H9 (cell line): Measurements from ENCODE around the gene GPR180. TPM values are rescaled to one million over a fixed set of nuclear protein-coding genes. Genes with fewer than 3 reads are reported as not detected.

Experiments
- DNase-seq: peaks from one replicate; pipeline ENCODE4 v3.0.0-alpha.2; 2017
- H2AFZ ChIP-seq: one replicate; pipeline ENCODE4 v1.6.1; 2013; ENCODE audit warnings: mild to moderate bottlenecking, low read length, control low read depth, moderate library complexity
- H2AK5ac ChIP-seq: 2 replicates; pipeline ENCODE4 v1.6.1; 2013; ENCODE audit warnings: low read length, control low read depth, mixed read lengths; ENCODE audit not compliant: insufficient read length
- H2BK120ac ChIP-seq: one replicate; pipeline ENCODE4 v1.6.1; 2013; ENCODE audit warnings: low read depth, mild to moderate bottlenecking, low read length, control low read depth, inconsistent platforms; ENCODE audit not compliant: poor library complexity, severe bottlenecking
- H2BK12ac ChIP-seq: 2 replicates; pipeline ENCODE4 v1.6.1; 2013; ENCODE audit warnings: low read length, control low read depth, mixed read lengths, low read depth; ENCODE audit not compliant: insufficient read length
- H2BK15ac ChIP-seq: 2 replicates; pipeline ENCODE4 v1.6.1; 2013; ENCODE audit warnings: low read depth, low read length, control low read depth
- H2BK20ac ChIP-seq: one replicate; pipeline ENCODE4 v1.6.1; 2013; ENCODE audit warnings: low read depth, mild to moderate bottlenecking, low read length, control low read depth, inconsistent platforms; ENCODE audit not compliant: poor library complexity, severe bottlenecking
- H2BK5ac ChIP-seq: 2 replicates; pipeline ENCODE4 v1.6.1; 2013; ENCODE audit warnings: low read length, control low read depth, mixed read lengths; ENCODE audit not compliant: insufficient read length
- H3K14ac ChIP-seq: 2 replicates; pipeline ENCODE4 v1.6.1; 2013; ENCODE audit warnings: low read length, control low read depth; ENCODE audit not compliant: insufficient read depth
- H3K18ac ChIP-seq: 2 replicates; pipeline ENCODE4 v1.6.1; 2013; ENCODE audit warnings: low read depth, mild to moderate bottlenecking, mixed read lengths, low read length, control low read depth; ENCODE audit not compliant: insufficient read length
- H3K23ac ChIP-seq: 2 replicates; pipeline ENCODE4 v1.6.1; 2013; ENCODE audit warnings: low read length, control low read depth, mixed read lengths, low read depth; ENCODE audit not compliant: insufficient read length
- H3K23me2 ChIP-seq: 2 replicates; pipeline ENCODE4 v1.6.1; 2013; ENCODE audit warnings: low read depth, mild to moderate bottlenecking, mixed read lengths, low read length, control low read depth; ENCODE audit not compliant: insufficient read length, poor library complexity, severe bottlenecking
- H3K27ac ChIP-seq: 2 replicates; pipeline ENCODE4 v1.5.1; 2013; ENCODE audit warnings: low read length, control low read depth, mixed read lengths, low read depth; ENCODE audit not compliant: insufficient read length
- H3K27me3 ChIP-seq: 2 replicates; pipeline ENCODE4 v1.6.1; 2013; ENCODE audit warnings: low read length, control low read depth, inconsistent platforms; ENCODE audit not compliant: insufficient read depth
- H3K4ac ChIP-seq: 2 replicates; pipeline ENCODE4 v1.6.1; 2013; ENCODE audit warnings: low read depth, mild to moderate bottlenecking, control low read depth, inconsistent platforms, low read length, moderate library complexity
- H3K4me1 ChIP-seq: 2 replicates; pipeline ENCODE4 v1.6.1; 2013; ENCODE audit warnings: low read length, control low read depth, inconsistent platforms; ENCODE audit not compliant: insufficient read depth
- H3K4me2 ChIP-seq: 2 replicates; pipeline ENCODE4 v1.6.1; 2013; ENCODE audit warnings: low read length, control low read depth, mixed read lengths; ENCODE audit not compliant: insufficient read length, insufficient read depth
- H3K56ac ChIP-seq: 2 replicates; pipeline ENCODE4 v1.6.1; 2013; ENCODE audit warnings: low read depth, mild to moderate bottlenecking, mixed read lengths, low read length, control low read depth; ENCODE audit not compliant: insufficient read length
- H3K79me1 ChIP-seq: 2 replicates; pipeline ENCODE4 v1.6.1; 2013; ENCODE audit warnings: low read depth, mild to moderate bottlenecking, moderate library complexity, low read length, control low read depth, inconsistent platforms; ENCODE audit not compliant: insufficient read depth, poor library complexity, severe bottlenecking
- H3K79me2 ChIP-seq: 2 replicates; pipeline ENCODE4 v1.6.1; 2013; ENCODE audit warnings: low read length, control low read depth, inconsistent platforms; ENCODE audit not compliant: insufficient read depth
- H3K9ac ChIP-seq: 2 replicates; pipeline ENCODE4 v1.6.1; 2013; ENCODE audit warnings: low read length, control low read depth, mixed read lengths; ENCODE audit not compliant: insufficient read length; ENCODE audit errors: extremely low read depth
- H3K9me3 ChIP-seq: one replicate; pipeline ENCODE4 v1.6.1; 2013; ENCODE audit warnings: low read depth, low read length, inconsistent platforms; ENCODE audit not compliant: control insufficient read depth
- H3T11ph ChIP-seq: one replicate; pipeline ENCODE4 v1.6.1; 2013; ENCODE audit warnings: mild to moderate bottlenecking, low read length, control low read depth, inconsistent platforms
- H4K20me1 ChIP-seq: one replicate; pipeline ENCODE4 v1.6.1; 2013; ENCODE audit not compliant: control insufficient read depth, insufficient read length, insufficient read depth
- H4K5ac ChIP-seq: 2 replicates; pipeline ENCODE4 v1.6.1; 2013; ENCODE audit warnings: low read depth, mild to moderate bottlenecking, mixed read lengths, low read length, control low read depth; ENCODE audit not compliant: insufficient read length
- H4K8ac ChIP-seq: replicated peaks from 2 replicates; pipeline ENCODE4 v1.6.1; 2013; ENCODE audit warnings: low read length, control low read depth, mixed read lengths, low read depth; ENCODE audit not compliant: insufficient read length
- H4K91ac ChIP-seq: 2 replicates; pipeline ENCODE4 v1.6.1; 2013; ENCODE audit warnings: low read depth, mild to moderate bottlenecking, moderate library complexity, mixed read lengths, low read length, control low read depth; ENCODE audit not compliant: insufficient read length
- H3K27ac Mint-ChIP-seq, 3 experiments: 2 replicates in 2 of 3; 3 replicates in 1 of 3; pipeline ENCODE4 v1.8.0; 2020 to 2021; ENCODE audit warnings: mixed read lengths in 3 of 3, mild to moderate bottlenecking in 1 of 3, moderate library complexity in 1 of 3
- H3K27me3 Mint-ChIP-seq: 2 replicates; pipeline ENCODE4 v1.8.0; 2021; ENCODE audit warnings: low read depth, mild to moderate bottlenecking, moderate library complexity, mixed read lengths
- H3K36me3 Mint-ChIP-seq, 3 experiments: 2 replicates in 2 of 3; 3 replicates in 1 of 3; pipeline ENCODE4 v1.8.0; 2020 to 2021; ENCODE audit warnings: low read depth in 3 of 3, mixed read lengths in 3 of 3; ENCODE audit not compliant: insufficient read depth in 1 of 3
- H3K4me1 Mint-ChIP-seq, 2 experiments: 2 replicates each; pipeline ENCODE4 v1.8.0; 2020; ENCODE audit warnings: mixed read lengths in 2 of 2
- H3K4me3 Mint-ChIP-seq, 2 experiments: 2 replicates in 1 of 2; 3 replicates in 1 of 2; pipeline ENCODE4 v1.8.0; 2020 to 2021; ENCODE audit warnings: mild to moderate bottlenecking in 2 of 2, mixed read lengths in 2 of 2, moderate library complexity in 1 of 2
- H3K9me3 Mint-ChIP-seq, 2 experiments: 2 replicates in 1 of 2; 3 replicates in 1 of 2; pipeline ENCODE4 v1.8.0; 2020; ENCODE audit warnings: mild to moderate bottlenecking in 2 of 2, mixed read lengths in 2 of 2, moderate library complexity in 1 of 2
- WGBS: extraction: QIAGEN DNeasy Blood & Tissue Kit; methylation state at CpG from one replicate; pipeline ENCODE4 v1.1.7; 2013; ENCODE audit warnings: missing lambda C conversion rate, low lambda C conversion rate, mixed read lengths; ENCODE audit not compliant: insufficient read length; ENCODE audit errors: extremely low coverage; 5-methylcytosine and 5-hydroxymethylcytosine counted together
- total RNA-seq: library from RNA; stranded (reverse); gene quantifications from 2 replicates; pipeline ENCODE4 v1.2.1, GENCODE V29; 2021
- TF ChIP-seq, protein P1 (sequence below): fragments of 200-600 bp; sonication (generic); conservative IDR thresholded peaks from 3 replicates; pipeline ENCODE4 v1.8.0; 2021; ENCODE audit warnings: antibody characterized with exemption, mild to moderate bottlenecking

The GPR180 gene
- total RNA-seq, 1 experiment from 2014 or later, result 5.1 TPM

DNA sequence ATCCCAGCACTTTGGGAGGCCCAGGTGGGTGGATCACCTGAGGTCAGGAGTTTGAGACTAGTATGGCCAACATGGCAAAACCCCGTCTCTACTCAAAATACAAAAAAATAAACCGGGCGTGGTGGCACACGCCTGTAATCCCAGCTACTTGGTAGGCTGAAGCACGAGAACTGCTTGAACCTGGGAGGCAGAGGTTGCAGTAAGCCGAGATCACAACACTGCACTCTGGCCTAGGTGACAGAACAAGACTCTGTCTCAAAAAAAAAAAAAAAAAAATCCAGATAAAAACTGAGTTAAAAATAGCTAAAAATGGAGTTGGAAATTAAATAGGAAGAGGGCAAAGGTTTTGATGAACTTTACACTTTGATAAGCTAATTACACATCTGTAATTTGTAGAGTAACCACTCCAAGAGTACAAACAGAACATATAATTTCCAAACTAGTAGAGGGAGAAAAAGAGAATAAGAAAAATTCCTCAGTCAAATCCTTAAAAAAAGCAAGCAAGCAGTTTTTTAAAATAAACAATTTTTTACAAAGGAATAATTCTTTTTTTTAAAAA lies 16.0 kb upstream of the GPR180 start:
- H2AFZ ChIP-seq, result no peak overlapping the region
- Mint-ChIP-seq H3K4me3 (no peak overlapping the region), H3K27ac (no peak overlapping the region; a peak in 1 of 7 replicates), H3K36me3 (peaks cover 40 to 73% (median 60%) of the 10 kb centered on the region in 3 experiments), H3K27me3 (no peaks in the 10 kb centered on the region), H3K4me1 (no peaks in the 10 kb centered on the region), H3K9me3 (peaks cover 0 to 2% of the 10 kb centered on the region in 2 experiments; a peak in 1 of 5 replicates)
- DNase-seq, result no peak
- H2BK20ac ChIP-seq, result no peak overlapping the region
- H3K4me1 ChIP-seq, result no peaks in the 10 kb centered on the region
- no peak overlapping the region for H2AK5ac ChIP-seq
- H3K4ac ChIP-seq, result no peak overlapping the region
- no peak overlapping the region for H3K27ac ChIP-seq
- no peak overlapping the region for H4K91ac ChIP-seq
- no peak overlapping the region for H3T11ph ChIP-seq
- no peaks in the 10 kb centered on the region for H3K9me3 ChIP-seq
- H3K79me1 ChIP-seq, result no peaks in the 10 kb centered on the region
- no peak overlapping the region for H2BK15ac ChIP-seq
- no peak overlapping the region for H2BK5ac ChIP-seq
- WGBS, result no CpG with 5 or more reads among the region's 6 CpGs
- H3K27me3 ChIP-seq, result no peaks in the 10 kb centered on the region
- H4K5ac ChIP-seq, result no peak overlapping the region
- H3K18ac ChIP-seq, result no peak overlapping the region
- no peaks in the 10 kb centered on the region for H4K20me1 ChIP-seq
- H3K14ac ChIP-seq, result no peak overlapping the region
- no peak overlapping the region for H3K56ac ChIP-seq
- no peak overlapping the region for H4K8ac ChIP-seq
- H3K23ac ChIP-seq, result no peak overlapping the region
- no peak overlapping the region for H3K9ac ChIP-seq
- H2BK12ac ChIP-seq, result no peak overlapping the region
- no peaks in the 10 kb centered on the region for H3K23me2 ChIP-seq
- H2BK120ac ChIP-seq, result no peak overlapping the region
- no peaks in the 10 kb centered on the region for H3K79me2 ChIP-seq
- H3K4me2 ChIP-seq, result no peak overlapping the region
- TF ChIP-seq, protein P1, sequence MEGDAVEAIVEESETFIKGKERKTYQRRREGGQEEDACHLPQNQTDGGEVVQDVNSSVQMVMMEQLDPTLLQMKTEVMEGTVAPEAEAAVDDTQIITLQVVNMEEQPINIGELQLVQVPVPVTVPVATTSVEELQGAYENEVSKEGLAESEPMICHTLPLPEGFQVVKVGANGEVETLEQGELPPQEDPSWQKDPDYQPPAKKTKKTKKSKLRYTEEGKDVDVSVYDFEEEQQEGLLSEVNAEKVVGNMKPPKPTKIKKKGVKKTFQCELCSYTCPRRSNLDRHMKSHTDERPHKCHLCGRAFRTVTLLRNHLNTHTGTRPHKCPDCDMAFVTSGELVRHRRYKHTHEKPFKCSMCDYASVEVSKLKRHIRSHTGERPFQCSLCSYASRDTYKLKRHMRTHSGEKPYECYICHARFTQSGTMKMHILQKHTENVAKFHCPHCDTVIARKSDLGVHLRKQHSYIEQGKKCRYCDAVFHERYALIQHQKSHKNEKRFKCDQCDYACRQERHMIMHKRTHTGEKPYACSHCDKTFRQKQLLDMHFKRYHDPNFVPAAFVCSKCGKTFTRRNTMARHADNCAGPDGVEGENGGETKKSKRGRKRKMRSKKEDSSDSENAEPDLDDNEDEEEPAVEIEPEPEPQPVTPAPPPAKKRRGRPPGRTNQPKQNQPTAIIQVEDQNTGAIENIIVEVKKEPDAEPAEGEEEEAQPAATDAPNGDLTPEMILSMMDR, result no peak
